SK-N-SH (cell line): Measurements from ENCODE around the gene MCRS1. TPM values are rescaled to one million over a fixed set of nuclear protein-coding genes. Genes with fewer than 3 reads are reported as not detected.

Experiments used
- CTCF ChIA-PET: fragments of 300-600, 350-600 bp; formaldehyde crosslinking; extraction: SDS; loops from one replicate; lab custom pipeline; 2021; lab: Yijun Ruan, JAX
- POLR2A ChIA-PET: fragments of 350-600 bp; sonication (Branson Sonifier 250); formaldehyde crosslinking; extraction: SDS; loops from one replicate; lab custom pipeline; 2020; ENCODE audit warnings: antibody characterized with exemption, inconsistent platforms; lab: Yijun Ruan, JAX
- DNase-seq: peaks from one replicate; pipeline ENCODE4 v3.0.0; 2012
- H2AFZ ChIP-seq: fragments of 200-600 bp; sonication (generic); 2 replicates; pipeline ENCODE4 v1.8.1; 2016; ENCODE audit warnings: antibody characterized with exemption, mild to moderate bottlenecking, low read depth
- H3F3A ChIP-seq: fragments of 200-600 bp; sonication (generic); replicated peaks from 2 replicates; pipeline ENCODE3; 2016; ENCODE audit warnings: antibody characterized with exemption, mild to moderate bottlenecking; ENCODE audit not compliant: insufficient read depth
- H3K27ac ChIP-seq, 2 experiments: fragments of 200-500 bp in 1 of 2; fragments of 200-600 bp in 1 of 2; sonication (Bioruptor generic) in 1 of 2; sonication (generic), shearing (Covaris generic) in 1 of 2; 2 replicates each; pipeline versions ENCODE4 v1.5.1 to v1.6.1; 2014 to 2016; ENCODE audit warnings: low read depth in 2 of 2, inconsistent platforms in 1 of 2, low read length in 1 of 2, mild to moderate bottlenecking in 1 of 2, mixed read lengths in 1 of 2
- H3K27me3 ChIP-seq: fragments of 200-600 bp; sonication (generic), shearing (Covaris generic); 2 replicates; pipeline ENCODE4 v1.6.1; 2016; ENCODE audit warnings: mixed run types; ENCODE audit not compliant: insufficient read depth
- H3K36me3 ChIP-seq, 2 experiments: fragments of 200-500 bp in 1 of 2; fragments of 200-600 bp in 1 of 2; sonication (Bioruptor generic) in 1 of 2; sonication (generic) in 1 of 2; replicated peaks in 1 of 2; 2 replicates each; pipeline versions ENCODE3 to v1.5.1; 2014 to 2016; ENCODE audit warnings: low read length in 1 of 2, mild to moderate bottlenecking in 1 of 2; ENCODE audit not compliant: insufficient read depth in 2 of 2, control insufficient read depth in 1 of 2
- H3K4me1 ChIP-seq, 2 experiments: fragments of 200-500 bp in 1 of 2; fragments of 200-600 bp in 1 of 2; sonication (Bioruptor generic) in 1 of 2; sonication (generic), shearing (Covaris generic) in 1 of 2; 2 replicates each; pipeline versions ENCODE4 v1.5.1 to v1.6.1; 2014 to 2016; ENCODE audit warnings: low read depth in 1 of 2, low read length in 1 of 2, mixed run types in 1 of 2; ENCODE audit not compliant: insufficient read depth in 2 of 2, control insufficient read depth in 1 of 2
- H3K4me2 ChIP-seq: fragments of 200-600 bp; sonication (generic), shearing (Covaris generic); 2 replicates; pipeline ENCODE4 v1.6.1; 2017; ENCODE audit warnings: mixed run types
- H3K4me3 ChIP-seq, 2 experiments: fragments of 200-500 bp in 1 of 2; fragments of 200-600 bp in 1 of 2; sonication (Bioruptor generic) in 1 of 2; sonication (generic), shearing (Covaris generic) in 1 of 2; 2 replicates each; pipeline versions ENCODE4 v1.5.1 to v1.8.1; 2014 to 2016; ENCODE audit warnings: low read depth in 2 of 2, inconsistent platforms in 1 of 2, low read length in 1 of 2, mild to moderate bottlenecking in 1 of 2, mixed read lengths in 1 of 2, moderate library complexity in 1 of 2
- H3K79me2 ChIP-seq: fragments of 200-600 bp; sonication (generic); 2 replicates; pipeline ENCODE4 v1.8.1; 2017; ENCODE audit warnings: mild to moderate bottlenecking; ENCODE audit not compliant: insufficient read depth
- H3K9ac ChIP-seq: fragments of 200-600 bp; sonication (generic); 2 replicates; pipeline ENCODE4 v1.6.1; 2017; ENCODE audit warnings: mixed run types
- H3K9me2 ChIP-seq: fragments of 200-600 bp; sonication (generic); 2 replicates; pipeline ENCODE4 v1.6.1; 2017; ENCODE audit warnings: mixed run types
- H3K9me3 ChIP-seq: fragments of 200-600 bp; sonication (generic); 2 replicates; pipeline ENCODE4 v1.6.1; 2017; ENCODE audit warnings: mixed run types, mild to moderate bottlenecking, moderate library complexity
- H4K20me1 ChIP-seq: fragments of 200-600 bp; sonication (generic); 2 replicates; pipeline ENCODE4 v1.6.1; 2017; ENCODE audit warnings: mild to moderate bottlenecking, mixed run types; ENCODE audit not compliant: insufficient read depth
- CHD2 ChIP-seq: fragments of 150-350 bp; IDR thresholded peaks from 2 replicates; pipeline ENCODE4 v1.6.1; 2018; ENCODE audit warnings: low read length; ENCODE audit not compliant: partially characterized antibody
- ELF1 ChIP-seq: IDR thresholded peaks from 2 replicates; pipeline ENCODE4 v1.4.0; 2012
- EZH2phosphoT487 ChIP-seq: fragments of 200-600 bp; sonication (generic); IDR thresholded peaks from 2 replicates; pipeline ENCODE4 v1.6.1; 2017; ENCODE audit warnings: low read depth, mixed run types, mild to moderate bottlenecking, antibody characterized with exemption, moderate library complexity, borderline replicate concordance
- FOSL2 ChIP-seq: IDR thresholded peaks from 2 replicates; pipeline ENCODE4 v1.4.0; 2012; ENCODE audit warnings: low read depth, mild to moderate bottlenecking, moderate library complexity, borderline replicate concordance
- FOXJ3 ChIP-seq: sonication (generic); formaldehyde crosslinking; IDR thresholded peaks from 2 replicates; pipeline ENCODE4 v1.5.1; 2020; ENCODE audit warnings: mild to moderate bottlenecking, missing genetic modification reagents
- FOXM1 ChIP-seq: IDR thresholded peaks from 2 replicates; pipeline ENCODE4 v1.4.0; 2012; ENCODE audit warnings: low read depth, mild to moderate bottlenecking
- GABPA ChIP-seq: IDR thresholded peaks from 2 replicates; pipeline ENCODE4 v1.4.0; 2012; ENCODE audit warnings: low read depth, mild to moderate bottlenecking
- GATA2 ChIP-seq: sonication (generic); formaldehyde crosslinking; IDR thresholded peaks from 2 replicates; pipeline ENCODE4 v1.5.0; 2020; ENCODE audit warnings: mild to moderate bottlenecking, missing genetic modification reagents
- MEF2A ChIP-seq: IDR thresholded peaks from 2 replicates; pipeline ENCODE4 v1.4.0; 2012; ENCODE audit warnings: low read depth, borderline replicate concordance
- POLR2AphosphoS5 ChIP-seq: IDR thresholded peaks from 2 replicates; pipeline ENCODE4 v1.6.1; 2012; ENCODE audit warnings: low read depth, low read length
- RAD21 ChIP-seq: IDR thresholded peaks from 2 replicates; pipeline ENCODE4 v1.6.1; 2012; ENCODE audit warnings: mild to moderate bottlenecking, low read length
- RFX5 ChIP-seq: IDR thresholded peaks from 2 replicates; pipeline ENCODE4 v1.6.1; 2012; ENCODE audit warnings: mild to moderate bottlenecking, improper control_type of control experiment, low read length
- RXRA ChIP-seq: IDR thresholded peaks from 2 replicates; pipeline ENCODE4 v1.4.0; 2012; ENCODE audit warnings: low read depth, mild to moderate bottlenecking, borderline replicate concordance
- SIN3A ChIP-seq: IDR thresholded peaks from 2 replicates; pipeline ENCODE4 v1.6.1; 2012; ENCODE audit warnings: low read depth, mild to moderate bottlenecking, low read length, moderate library complexity, borderline replicate concordance
- TAF1 ChIP-seq: IDR thresholded peaks from 2 replicates; pipeline ENCODE4 v1.6.1; 2012; ENCODE audit warnings: low read depth, mild to moderate bottlenecking, low read length, moderate library complexity, borderline replicate concordance
- TCF12 ChIP-seq: IDR thresholded peaks from 2 replicates; pipeline ENCODE4 v1.4.0; 2012
- USF2 ChIP-seq: fragments of 150-350 bp; IDR thresholded peaks from 2 replicates; pipeline ENCODE4 v1.6.1; 2017; ENCODE audit warnings: antibody characterized with exemption, low read length, low read depth, borderline replicate concordance
- YY1 ChIP-seq: IDR thresholded peaks from 2 replicates; pipeline ENCODE4 v1.4.0; 2012; ENCODE audit warnings: low read depth, mild to moderate bottlenecking
- ZBTB33 ChIP-seq: IDR thresholded peaks from 2 replicates; pipeline ENCODE4 v1.4.0; 2012; ENCODE audit warnings: low read depth, borderline replicate concordance
- WGBS: methylation state at CpG from one replicate; pipeline ENCODE4 v1.1.6; 2017; ENCODE audit warnings: low lambda C conversion rate; 5-methylcytosine and 5-hydroxymethylcytosine counted together
- polyA plus RNA-seq, 3 experiments: library from polyadenylated mRNA; depleted of rRNA; stranded (reverse); fragments of >200 nt; gene quantifications; 2 replicates each; pipeline ENCODE4 v1.2.3, GENCODE V29; 2012
- TF ChIP-seq, protein P1 (sequence below): fragments of 150-350 bp; IDR thresholded peaks from 2 replicates; pipeline ENCODE4 v1.6.1; 2016; ENCODE audit warnings: mild to moderate bottlenecking, low read depth, low read length
- TF ChIP-seq, protein P2 (sequence below): IDR thresholded peaks from 2 replicates; pipeline ENCODE4 v1.4.0; 2012; ENCODE audit warnings: low read depth, borderline replicate concordance

The MCRS1 gene
- polyA plus RNA-seq, 1 of the 3 experiments (the other 2 are of a cell fraction) = 107 TPM

DNA sequence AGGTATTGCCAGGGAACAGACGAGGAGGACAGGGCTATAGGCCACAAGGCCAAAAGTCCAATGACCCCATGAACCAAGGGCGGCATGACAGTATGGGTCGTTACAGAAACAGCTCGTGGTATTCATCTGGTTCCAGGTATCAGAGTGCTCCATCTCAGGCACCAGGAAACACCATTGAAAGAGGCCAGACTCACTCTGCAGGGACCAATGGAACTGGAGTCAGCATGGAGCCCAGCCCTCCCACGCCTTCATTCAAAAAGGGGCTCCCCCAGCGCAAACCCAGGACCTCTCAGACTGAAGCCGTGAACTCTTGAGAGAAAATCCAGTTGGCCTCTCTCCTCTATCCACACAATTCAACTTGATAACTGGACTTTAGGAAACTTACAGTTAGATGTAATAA, 42.0 kb downstream of the MCRS1 start (continued):
- TF ChIP-seq, protein P1, sequence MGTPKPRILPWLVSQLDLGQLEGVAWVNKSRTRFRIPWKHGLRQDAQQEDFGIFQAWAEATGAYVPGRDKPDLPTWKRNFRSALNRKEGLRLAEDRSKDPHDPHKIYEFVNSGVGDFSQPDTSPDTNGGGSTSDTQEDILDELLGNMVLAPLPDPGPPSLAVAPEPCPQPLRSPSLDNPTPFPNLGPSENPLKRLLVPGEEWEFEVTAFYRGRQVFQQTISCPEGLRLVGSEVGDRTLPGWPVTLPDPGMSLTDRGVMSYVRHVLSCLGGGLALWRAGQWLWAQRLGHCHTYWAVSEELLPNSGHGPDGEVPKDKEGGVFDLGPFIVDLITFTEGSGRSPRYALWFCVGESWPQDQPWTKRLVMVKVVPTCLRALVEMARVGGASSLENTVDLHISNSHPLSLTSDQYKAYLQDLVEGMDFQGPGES = no peak
- TF ChIP-seq ELF1 = no peak
- no peak for TF ChIP-seq GATA2 (CRISPR knock-in tag)
- no peak for TF ChIP-seq ZBTB33
- TF ChIP-seq RAD21 = no peak
- TF ChIP-seq FOXJ3 = no peak
- no peak for TF ChIP-seq CHD2
- no peak for TF ChIP-seq EZH2phosphoT487
- TF ChIP-seq POLR2AphosphoS5 = no peak
- TF ChIP-seq TCF12 = no peak
- no peak for TF ChIP-seq GABPA
- TF ChIP-seq, protein P2, sequence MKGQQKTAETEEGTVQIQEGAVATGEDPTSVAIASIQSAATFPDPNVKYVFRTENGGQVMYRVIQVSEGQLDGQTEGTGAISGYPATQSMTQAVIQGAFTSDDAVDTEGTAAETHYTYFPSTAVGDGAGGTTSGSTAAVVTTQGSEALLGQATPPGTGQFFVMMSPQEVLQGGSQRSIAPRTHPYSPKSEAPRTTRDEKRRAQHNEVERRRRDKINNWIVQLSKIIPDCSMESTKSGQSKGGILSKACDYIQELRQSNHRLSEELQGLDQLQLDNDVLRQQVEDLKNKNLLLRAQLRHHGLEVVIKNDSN = no peak

- peaks cover 10% of the 10 kb centered on the region for H3F3A ChIP-seq
- no peaks in the 10 kb centered on the region for H3K9me3 ChIP-seq
- no peak for DNase-seq
- H3K27ac ChIP-seq = no peak overlapping the region
- H3K27me3 ChIP-seq = no peaks in the 10 kb centered on the region
- H4K20me1 ChIP-seq = no peaks in the 10 kb centered on the region
- TF ChIP-seq GATA2 (CRISPR knock-in tag) (no peak), SIN3A (no peak), FOSL2 (no peak), CHD2 (no peak), FOXJ3 (no peak), TAF1 (no peak), FOXM1 (no peak), MEF2A (no peak), RFX5 (no peak), USF2 (no peak), TCF12 (no peak), YY1 (no peak), RXRA (no peak)
- ChIA-PET CTCF (interaction anchor here (1.1 to 26.5 kb wide), 6 partner anchors 11 to 193 kb away, joined by 3 to 617 read pairs (median 8); partner anchors contain the start of genes DNAJC22 and SPATS2), POLR2A (no interaction called here)
- 70% methylated on average over 6 of the region's 6 CpGs for WGBS
- H3K79me2 ChIP-seq = peaks cover 3% of the 10 kb centered on the region; the same call in 1 of the 2 replicates
- no peak overlapping the region for H3K4me2 ChIP-seq
- H3K9me2 ChIP-seq = no peaks in the 10 kb centered on the region
- peaks cover 65 to 82% of the 10 kb centered on the region in 2 experiments for H3K36me3 ChIP-seq
- no peak overlapping the region for H3K4me3 ChIP-seq
- peaks cover 0 to 3% of the 10 kb centered on the region in 2 experiments; a peak in 1 of 4 replicates for H3K4me1 ChIP-seq
- H2AFZ ChIP-seq = no peak overlapping the region
- H3K9ac ChIP-seq = no peak overlapping the region
These were observed 43.1 kb downstream of the MCRS1 start for GRCh38 chr12:49524660-49525324.
